GM12875 (cell line): Measurements from ENCODE around the gene ZBTB25.
"Not testable (repeated sequence)": the region's sequence is repeated elsewhere in the genome, so short reads cannot be mapped to it uniquely, and the experiment has no call there.

ENCODE experiments used
- H3K4me3 ChIP-seq: one replicate; pipeline ENCODE4 v1.5.1; 2011; ENCODE audit warnings: low read depth, low read length, control low read depth
- TF ChIP-seq, protein P1 (sequence below): IDR thresholded peaks from 2 replicates; pipeline ENCODE4 v1.5.1; 2011; ENCODE audit warnings: low read depth, mild to moderate bottlenecking, control low read depth, inconsistent platforms, low read length, moderate library complexity, borderline replicate concordance; ENCODE audit not compliant: insufficient read depth

The ZBTB25 gene

DNA sequence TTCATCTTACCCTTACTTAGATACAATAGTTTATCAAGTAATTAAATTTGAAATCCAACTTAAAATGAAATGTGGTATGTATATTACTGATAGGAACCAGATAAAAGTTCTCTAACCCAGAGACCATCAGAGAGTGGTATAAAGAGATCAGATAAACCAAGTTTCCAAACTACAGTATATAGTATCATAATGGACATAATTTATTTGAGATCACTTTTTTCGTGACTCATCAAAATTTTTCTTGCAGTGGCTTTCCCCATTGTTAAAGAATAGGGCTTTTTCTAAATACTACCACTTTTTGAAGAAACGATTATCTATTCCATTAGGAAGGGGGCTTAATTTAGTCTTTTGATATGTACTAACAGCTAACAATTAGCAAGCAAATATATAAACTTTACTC lies 21.7 kb upstream of the ZBTB25 start:
- TF ChIP-seq, protein P1, sequence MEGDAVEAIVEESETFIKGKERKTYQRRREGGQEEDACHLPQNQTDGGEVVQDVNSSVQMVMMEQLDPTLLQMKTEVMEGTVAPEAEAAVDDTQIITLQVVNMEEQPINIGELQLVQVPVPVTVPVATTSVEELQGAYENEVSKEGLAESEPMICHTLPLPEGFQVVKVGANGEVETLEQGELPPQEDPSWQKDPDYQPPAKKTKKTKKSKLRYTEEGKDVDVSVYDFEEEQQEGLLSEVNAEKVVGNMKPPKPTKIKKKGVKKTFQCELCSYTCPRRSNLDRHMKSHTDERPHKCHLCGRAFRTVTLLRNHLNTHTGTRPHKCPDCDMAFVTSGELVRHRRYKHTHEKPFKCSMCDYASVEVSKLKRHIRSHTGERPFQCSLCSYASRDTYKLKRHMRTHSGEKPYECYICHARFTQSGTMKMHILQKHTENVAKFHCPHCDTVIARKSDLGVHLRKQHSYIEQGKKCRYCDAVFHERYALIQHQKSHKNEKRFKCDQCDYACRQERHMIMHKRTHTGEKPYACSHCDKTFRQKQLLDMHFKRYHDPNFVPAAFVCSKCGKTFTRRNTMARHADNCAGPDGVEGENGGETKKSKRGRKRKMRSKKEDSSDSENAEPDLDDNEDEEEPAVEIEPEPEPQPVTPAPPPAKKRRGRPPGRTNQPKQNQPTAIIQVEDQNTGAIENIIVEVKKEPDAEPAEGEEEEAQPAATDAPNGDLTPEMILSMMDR, result no peak
- no peak overlapping the region for H3K4me3 ChIP-seq

DNA sequence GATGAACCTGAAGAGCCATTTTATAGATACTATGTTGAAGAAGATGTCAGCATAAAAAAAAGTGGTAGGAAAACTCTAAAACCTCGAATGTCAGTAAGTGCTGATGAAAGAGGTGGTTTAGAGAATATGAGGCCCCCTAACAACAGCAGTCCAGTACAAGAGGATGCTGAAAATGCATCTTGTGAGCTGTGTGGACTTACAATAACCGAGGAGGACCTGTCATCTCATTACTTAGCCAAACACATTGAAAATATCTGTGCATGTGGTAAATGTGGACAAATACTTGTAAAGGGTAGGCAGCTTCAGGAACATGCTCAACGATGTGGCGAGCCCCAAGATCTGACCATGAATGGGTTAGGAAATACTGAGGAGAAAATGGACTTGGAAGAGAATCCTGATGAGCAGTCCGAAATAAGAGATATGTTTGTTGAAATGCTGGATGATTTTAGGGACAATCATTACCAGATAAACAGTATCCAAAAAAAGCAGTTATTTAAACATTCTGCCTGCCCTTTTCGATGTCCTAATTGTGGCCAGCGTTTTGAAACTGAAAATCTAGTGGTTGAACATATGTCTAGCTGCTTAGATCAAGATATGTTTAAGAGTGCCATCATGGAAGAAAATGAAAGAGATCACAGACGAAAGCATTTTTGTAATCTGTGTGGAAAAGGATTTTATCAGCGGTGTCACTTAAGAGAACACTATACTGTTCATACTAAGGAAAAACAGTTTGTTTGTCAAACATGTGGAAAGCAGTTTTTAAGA lies 19.1 kb upstream of the ZBTB25 start:
- H3K4me3 ChIP-seq, result no peak overlapping the region
- TF ChIP-seq, protein P1, result no peak

DNA sequence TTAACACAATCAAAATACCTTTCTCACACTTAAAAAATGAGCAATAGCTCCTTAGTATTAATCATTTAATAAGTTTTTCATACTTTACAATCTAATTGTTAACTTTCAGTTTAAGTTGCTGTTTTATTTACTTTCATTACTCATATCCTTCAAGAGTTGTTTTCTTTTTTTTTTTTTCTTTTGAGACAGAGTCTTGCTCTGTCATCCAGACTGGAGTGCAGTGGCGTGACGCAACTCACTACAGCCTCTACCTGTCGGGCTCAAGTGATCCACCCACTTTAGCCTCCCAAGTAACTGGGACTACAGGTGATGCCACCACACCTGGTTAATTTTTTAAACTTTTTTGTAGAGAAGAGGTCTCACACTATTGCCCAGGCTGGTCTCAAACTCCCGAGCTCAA lies 17.1 kb upstream of the ZBTB25 start:
- H3K4me3 ChIP-seq, result no peak overlapping the region
- TF ChIP-seq, protein P1, result no peak

DNA sequence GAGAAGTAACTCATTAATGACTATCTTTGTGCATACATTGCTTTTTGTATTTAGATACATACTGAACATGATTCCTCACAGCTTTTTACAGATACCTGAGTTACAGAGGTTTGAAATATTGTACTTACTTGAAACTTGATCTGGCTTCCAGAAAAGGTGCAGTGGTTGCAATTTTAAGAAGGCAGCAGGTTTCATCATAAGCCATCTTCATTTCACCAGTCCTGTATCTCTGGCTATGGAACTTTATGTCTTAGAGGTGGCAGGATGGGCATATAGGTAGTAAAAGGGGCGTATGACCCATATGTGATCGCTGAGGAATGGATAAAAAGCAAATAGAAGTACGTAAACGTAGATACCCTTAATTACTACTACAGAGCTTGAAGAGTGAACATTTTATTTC lies 14.6 kb upstream of the ZBTB25 start:
- no peak overlapping the region for H3K4me3 ChIP-seq
- TF ChIP-seq, protein P1, result no peak

DNA sequence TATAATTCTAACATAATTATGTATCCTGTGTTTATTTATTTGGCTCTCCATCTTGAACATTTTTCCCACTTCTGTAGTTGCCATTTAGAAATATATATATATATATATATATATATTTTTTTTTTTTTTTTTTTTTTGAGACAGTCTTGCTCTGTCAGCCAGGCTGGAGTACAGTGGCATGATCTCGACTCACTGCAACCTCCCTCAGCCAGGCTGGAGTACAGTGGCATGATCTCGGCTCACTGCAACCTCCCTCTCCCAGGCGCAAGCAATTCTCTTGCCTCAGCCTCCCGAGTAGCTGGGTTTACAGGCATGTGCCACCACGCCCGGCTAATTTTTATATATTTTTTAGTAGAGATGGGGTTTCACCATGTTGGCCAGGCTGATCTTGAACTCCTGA lies 14.0 kb upstream of the ZBTB25 start:
- not testable (repeated sequence) for H3K4me3 ChIP-seq

DNA sequence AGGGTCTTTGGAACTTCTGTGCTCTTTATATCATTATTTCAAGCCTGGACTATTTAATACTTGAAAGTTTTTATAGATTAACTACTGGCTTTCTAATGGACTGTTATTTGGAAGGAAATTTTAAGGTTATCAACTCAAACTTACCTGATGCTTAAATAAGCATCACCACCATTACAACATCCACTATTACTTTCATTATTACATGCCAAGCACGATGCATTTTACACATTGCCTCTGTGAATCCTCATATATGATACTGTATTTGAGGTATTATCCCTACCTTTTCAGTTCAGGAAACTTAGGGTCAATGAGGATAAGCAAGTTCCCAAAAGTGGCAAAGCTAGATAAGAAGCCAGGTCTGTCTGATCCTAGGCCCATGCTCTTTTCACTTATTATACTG lies 13.3 kb upstream of the ZBTB25 start:
- H3K4me3 ChIP-seq, result no peak overlapping the region
- TF ChIP-seq, protein P1, result no peak

DNA sequence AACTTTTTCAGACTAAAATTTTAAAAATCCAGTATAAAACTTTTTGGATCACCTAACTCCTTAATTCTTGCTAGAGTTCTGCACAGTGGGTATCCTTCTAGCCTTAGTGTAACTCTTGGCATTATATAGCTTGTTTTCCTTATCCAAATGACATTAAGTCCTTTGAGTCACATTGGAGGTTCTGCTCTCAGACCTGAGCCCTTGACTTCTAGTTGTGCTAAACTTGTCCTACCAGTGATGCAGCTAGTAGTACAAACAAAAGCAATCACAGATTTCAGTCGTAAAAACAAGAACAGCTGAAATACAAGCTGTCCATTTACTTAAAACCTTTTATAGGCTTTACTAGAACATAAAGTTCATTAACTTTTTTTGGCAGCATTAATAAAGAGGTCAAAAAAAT lies 11.4 kb upstream of the ZBTB25 start:
- TF ChIP-seq, protein P1, result no peak

More for the DNA sequence above, 11.4 kb upstream of the ZBTB25 start:
- no peak overlapping the region for H3K4me3 ChIP-seq
